Immature natural killer cell (primary cell): ENCODE results near the gene DNAJC22. TPM values are rescaled to one million over a fixed set of nuclear protein-coding genes. Genes with fewer than 3 reads are reported as not detected.
"Not testable (repeated sequence)": the region's sequence is repeated elsewhere in the genome, so short reads cannot be mapped to it uniquely, and the experiment has no call there.

Experiments
- DNase-seq, 3 donors: peaks; one replicate each; pipeline ENCODE4 v3.0.0; 2022; ENCODE audit warnings: mixed read lengths in 1 of 3
- H3K27ac Mint-ChIP-seq, 6 donors: one replicate each; pipeline ENCODE4 v1.8.0; 2020; ENCODE audit warnings: mixed read lengths in 6 of 6, mild to moderate bottlenecking in 5 of 6, inconsistent platforms in 4 of 6, moderate library complexity in 3 of 6
- H3K27me3 Mint-ChIP-seq, 3 donors: one replicate each; pipeline ENCODE4 v1.8.0; 2020 to 2021; ENCODE audit warnings: low read depth in 3 of 3, mild to moderate bottlenecking in 3 of 3, mixed read lengths in 3 of 3, moderate library complexity in 3 of 3, inconsistent platforms in 1 of 3
- H3K36me3 Mint-ChIP-seq, 3 donors: one replicate each; pipeline ENCODE4 v1.8.0; 2020; ENCODE audit warnings: mixed read lengths in 3 of 3, inconsistent platforms in 2 of 3, mild to moderate bottlenecking in 2 of 3
- H3K4me1 Mint-ChIP-seq, 2 donors: one replicate each; pipeline ENCODE4 v1.8.0; 2020; ENCODE audit warnings: inconsistent platforms in 2 of 2, mild to moderate bottlenecking in 2 of 2, mixed read lengths in 2 of 2, moderate library complexity in 1 of 2
- H3K4me3 Mint-ChIP-seq, 5 donors: one replicate each; pipeline ENCODE4 v1.8.0; 2020; ENCODE audit warnings: mild to moderate bottlenecking in 5 of 5, mixed read lengths in 5 of 5, inconsistent platforms in 3 of 5, moderate library complexity in 3 of 5
- H3K9me3 Mint-ChIP-seq, 6 donors: one replicate each; pipeline ENCODE4 v1.8.0; 2020; ENCODE audit warnings: mild to moderate bottlenecking in 6 of 6, mixed read lengths in 6 of 6, inconsistent platforms in 4 of 6, moderate library complexity in 3 of 6
- polyA plus RNA-seq, 3 donors: library from polyadenylated mRNA; unstranded; fragments of 300-500 nt; fragmentation: Illumina TruSeq; gene quantifications; one replicate each; pipeline ENCODE4 v1.2.3, GENCODE V29; 2021

Gene DNAJC22
- not detected for polyA plus RNA-seq

DNA sequence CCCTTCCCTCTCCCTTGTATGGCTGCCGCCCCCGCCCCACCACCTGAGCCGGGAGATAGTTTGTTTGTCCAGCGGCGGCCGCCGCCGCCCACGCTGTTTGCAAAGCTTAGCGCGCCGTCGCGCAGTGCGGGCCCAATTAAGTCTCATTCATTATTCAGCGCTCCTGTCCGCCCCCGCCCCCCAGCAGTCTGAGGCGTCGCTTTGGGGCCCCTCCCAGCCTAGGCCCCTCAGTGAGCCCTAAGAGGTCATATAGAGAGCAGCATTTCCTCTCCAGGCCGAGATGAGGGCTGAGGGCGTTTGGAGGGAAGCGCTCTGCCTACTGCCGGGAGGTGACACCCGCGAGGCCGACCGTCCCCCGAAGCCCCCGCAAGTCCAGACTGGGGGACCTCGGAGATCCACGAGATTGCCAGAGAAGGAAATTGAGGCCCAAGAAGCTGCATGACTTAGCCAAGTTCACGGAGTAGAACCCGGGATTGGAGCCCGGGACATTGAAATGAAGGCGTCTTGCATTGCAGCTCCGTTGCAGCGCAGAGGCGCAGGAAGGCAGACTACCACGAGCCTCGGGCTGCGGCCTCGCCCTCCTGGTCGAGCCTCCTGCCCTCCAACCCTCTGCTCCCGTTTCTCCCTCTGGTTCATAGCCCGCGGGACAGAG lies at the start of gene DNAJC22:
DNAJC22 (plus strand) TSS at position 230 of the 652 bp plus-strand sequence. CDS start 1,985 bp downstream, outside the sequence.
- Mint-ChIP-seq H3K27me3 (peaks cover 21 to 51% (median 29%) of the 10 kb centered on the region in 3 donors), H3K36me3 (peaks cover 0 to 3% (median 0%) of the 10 kb centered on the region in 3 donors), H3K9me3 (no peaks in the 10 kb centered on the region), H3K4me1 (peaks cover 31 to 44% of the 10 kb centered on the region in 2 donors), H3K27ac (peak within 1 kb of the TSS in 1 of 6 donors; percentile 30), H3K4me3 (peak within 1 kb of the TSS; percentile 85 to 92 (median 90))
- peak in 1 of 3 donors; percentile 31 for DNase-seq

DNA sequence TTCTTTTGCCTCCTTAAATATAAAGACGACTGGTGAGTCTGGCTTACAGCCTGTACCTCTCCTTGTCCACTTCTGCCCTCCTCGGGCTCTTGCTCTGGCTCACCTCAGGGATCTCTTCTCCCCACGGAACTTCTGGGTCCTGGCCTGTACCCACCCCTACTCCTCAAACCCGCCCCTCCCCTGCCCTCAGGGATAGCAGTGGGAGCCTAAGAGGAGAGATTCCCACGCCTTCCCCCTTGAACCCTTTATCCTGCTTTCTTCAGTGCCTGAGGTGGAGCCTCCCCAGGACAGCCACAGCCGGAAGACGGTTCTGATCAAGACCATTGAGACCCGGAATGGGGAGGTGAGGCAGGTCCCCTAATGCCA lies 49.0 kb upstream of the DNAJC22 start:
- peaks cover 7 to 21% (median 19%) of the 10 kb centered on the region in 3 donors for H3K27me3 Mint-ChIP-seq

DNA sequence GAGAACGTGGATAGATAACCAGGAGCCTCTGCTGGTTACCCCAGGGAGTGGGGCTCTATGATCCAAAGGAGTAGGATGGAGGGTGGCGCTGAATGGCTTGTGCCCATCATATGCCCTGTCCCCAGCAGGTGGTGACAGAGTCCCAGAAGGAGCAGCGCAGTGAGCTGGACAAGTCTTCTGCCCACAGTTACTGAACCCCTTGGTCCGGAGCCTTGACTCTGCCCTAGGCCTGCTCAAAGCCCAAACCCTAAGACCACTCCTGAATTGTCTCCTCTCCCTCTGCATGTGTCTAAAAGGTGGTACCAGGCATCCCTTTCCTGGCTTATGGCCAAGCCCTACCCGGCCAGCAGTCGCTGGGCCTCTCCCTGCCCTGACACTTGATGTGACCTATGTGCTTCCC lies 48.5 kb upstream of the DNAJC22 start:
- Mint-ChIP-seq H3K27ac (no peak overlapping the region), H3K4me1 (peaks cover 0 to 7% of the 10 kb centered on the region in 2 donors), H3K9me3 (peaks cover 0 to 1% (median 0%) of the 10 kb centered on the region in 6 donors), H3K4me3 (peak overlapping the region in 2 of 5 donors; percentile 13 to 48), H3K27me3 (peaks cover 11 to 23% (median 21%) of the 10 kb centered on the region in 3 donors), H3K36me3 (no peaks in the 10 kb centered on the region)
- DNase-seq, result no peak

More for the DNA sequence above, 49.0 kb upstream of the DNAJC22 start:
- H3K9me3 Mint-ChIP-seq, result peaks cover 0 to 1% (median 0%) of the 10 kb centered on the region in 6 donors
- no peak overlapping the region for H3K27ac Mint-ChIP-seq
- H3K4me3 Mint-ChIP-seq, result no peak overlapping the region
- no peaks in the 10 kb centered on the region for H3K36me3 Mint-ChIP-seq
- peaks cover 0 to 7% of the 10 kb centered on the region in 2 donors for H3K4me1 Mint-ChIP-seq
- no peak for DNase-seq

DNA sequence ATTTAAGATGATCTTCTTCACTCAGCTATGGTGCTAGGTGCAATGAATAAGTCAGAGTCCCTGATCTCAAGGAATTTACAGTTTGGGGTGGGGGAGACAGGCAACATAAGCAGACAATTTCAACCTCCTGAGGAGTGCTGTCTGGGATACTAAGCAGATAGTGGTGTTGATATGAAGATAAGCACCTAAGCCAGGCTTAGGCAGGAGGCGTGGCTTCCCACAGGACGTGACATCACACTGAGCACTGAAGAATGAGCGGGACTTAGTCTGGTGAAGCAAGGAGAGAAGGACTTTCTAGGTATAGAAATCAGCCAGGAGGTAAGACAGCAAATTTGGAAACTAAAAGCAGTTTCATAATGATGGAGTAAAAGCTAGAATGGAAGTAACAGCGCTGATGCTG lies 44.9 kb upstream of the DNAJC22 start:
- no peak for DNase-seq
- Mint-ChIP-seq H3K36me3 (peaks cover 0 to 3% (median 0%) of the 10 kb centered on the region in 3 donors), H3K27ac (no peak overlapping the region), H3K27me3 (peaks cover 14 to 30% (median 15%) of the 10 kb centered on the region in 3 donors), H3K4me1 (peaks cover 0 to 3% of the 10 kb centered on the region in 2 donors), H3K9me3 (peaks cover 0 to 1% (median 0%) of the 10 kb centered on the region in 6 donors), H3K4me3 (no peak overlapping the region)

DNA sequence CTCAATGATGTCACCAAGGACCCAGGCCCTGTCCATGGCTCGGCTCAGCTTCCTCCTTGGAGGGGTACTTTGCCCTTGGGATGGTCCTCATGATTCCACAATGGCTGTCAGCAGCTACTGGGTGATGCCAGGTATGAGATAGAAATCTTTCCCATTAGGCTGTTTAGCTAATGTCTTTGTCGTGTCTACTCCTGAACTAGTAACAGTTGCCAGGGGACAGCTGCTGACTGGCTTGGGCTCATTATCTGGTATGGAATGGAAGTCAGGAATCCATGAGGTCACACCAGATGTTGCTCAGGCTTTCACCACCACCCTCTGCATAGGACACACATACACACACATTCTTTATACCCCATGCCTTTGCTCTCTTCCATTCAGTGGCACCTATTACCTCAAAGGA lies 42.5 kb upstream of the DNAJC22 start:
- H3K4me3 Mint-ChIP-seq, result no peak overlapping the region
- H3K9me3 Mint-ChIP-seq, result no peaks in the 10 kb centered on the region
- no peaks in the 10 kb centered on the region for H3K4me1 Mint-ChIP-seq
- peaks cover 0 to 3% (median 0%) of the 10 kb centered on the region in 3 donors for H3K36me3 Mint-ChIP-seq
- H3K27me3 Mint-ChIP-seq, result peaks cover 3 to 33% (median 9%) of the 10 kb centered on the region in 3 donors
- no peak for DNase-seq
- no peak overlapping the region for H3K27ac Mint-ChIP-seq

DNA sequence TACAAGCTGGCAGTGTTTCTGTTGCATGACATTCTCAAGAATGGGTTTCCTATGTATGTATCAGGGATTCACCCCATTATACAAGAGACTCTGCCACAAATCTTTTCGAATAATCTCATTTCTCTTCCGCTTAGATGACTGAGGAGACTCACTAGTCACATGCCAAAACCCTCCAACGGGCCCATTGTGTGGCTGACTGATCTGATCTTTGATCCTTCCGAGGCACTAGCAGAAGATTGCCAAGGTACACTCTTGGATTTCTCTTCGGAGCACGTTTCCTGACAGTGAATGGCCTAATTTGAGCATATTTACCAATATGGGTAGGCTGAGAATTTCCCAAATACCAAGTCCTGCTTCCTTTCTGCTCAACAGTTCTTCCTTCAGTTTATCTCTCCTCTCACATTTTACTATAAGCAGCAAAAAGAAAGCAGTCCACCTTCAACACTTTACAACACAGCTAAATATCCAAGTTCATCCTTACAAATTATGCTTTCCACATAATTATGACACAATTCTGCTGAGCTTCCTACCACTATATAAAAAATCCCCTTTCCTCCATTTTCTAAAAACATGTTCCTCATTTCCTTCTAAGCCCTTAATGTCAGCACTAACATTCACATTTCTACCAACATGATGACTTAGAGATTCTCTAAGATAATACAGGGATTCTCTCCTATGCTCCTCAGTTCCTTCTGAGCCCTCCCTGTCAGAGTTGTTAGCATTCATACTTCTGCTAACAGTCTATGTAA lies 40.8 kb upstream of the DNAJC22 start:
- Mint-ChIP-seq H3K27me3 (peaks cover 3 to 35% (median 9%) of the 10 kb centered on the region in 3 donors), H3K9me3 (no peaks in the 10 kb centered on the region), H3K4me3 (no peak overlapping the region), H3K27ac (no peak overlapping the region), H3K36me3 (peaks cover 0 to 3% (median 0%) of the 10 kb centered on the region in 3 donors), H3K4me1 (no peaks in the 10 kb centered on the region)
- DNase-seq, result no peak

DNA sequence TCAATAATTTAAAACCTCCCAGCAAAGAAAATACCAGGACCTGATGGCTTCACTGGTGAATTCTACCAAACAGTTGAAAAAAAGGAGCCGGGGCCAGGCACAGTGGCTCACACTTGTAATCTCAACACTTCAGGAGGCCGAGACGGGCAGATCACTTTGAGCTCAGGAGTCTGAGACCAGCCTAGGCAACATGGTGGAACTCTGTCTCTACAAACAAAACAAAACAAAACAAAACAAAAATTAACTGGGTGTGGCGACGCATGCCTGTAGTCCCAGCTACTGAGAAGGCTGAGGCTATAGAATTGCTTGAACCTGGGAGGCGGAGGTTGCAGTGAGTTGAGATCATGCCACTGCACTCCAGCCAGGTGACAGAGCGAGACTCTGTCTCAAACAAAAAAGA lies 37.3 kb upstream of the DNAJC22 start:
- H3K27me3 Mint-ChIP-seq, result peaks cover 2 to 26% (median 8%) of the 10 kb centered on the region in 3 donors
- H3K27ac Mint-ChIP-seq, result no peak overlapping the region

DNA sequence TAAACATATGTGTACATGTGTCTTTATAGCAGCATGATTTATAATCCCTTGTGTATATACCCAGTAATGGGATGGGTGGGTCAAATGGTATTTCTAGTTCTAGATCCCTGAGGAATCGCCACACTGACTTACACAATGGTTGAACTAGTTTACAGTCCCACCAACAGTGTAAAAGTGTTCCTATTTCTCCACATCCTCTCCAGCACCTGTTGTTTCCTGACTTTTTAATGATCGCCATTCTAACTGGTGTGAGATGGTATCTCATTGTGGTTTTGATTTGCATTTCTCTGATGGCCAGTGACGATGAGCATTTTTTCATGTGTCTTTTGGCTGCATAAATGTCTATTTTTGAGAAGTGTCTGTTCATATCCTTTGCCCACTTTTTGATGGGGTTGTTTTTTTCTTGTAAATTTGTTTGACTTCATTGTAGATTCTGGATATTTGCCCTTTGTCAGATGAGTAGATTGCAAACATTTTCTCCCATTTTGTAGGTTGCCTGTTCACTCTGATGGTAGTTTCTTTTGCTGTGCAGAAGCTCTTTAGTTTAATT lies 36.2 kb upstream of the DNAJC22 start:
- not testable (repeated sequence) for H3K4me1 Mint-ChIP-seq, DNase-seq, H3K27ac Mint-ChIP-seq, H3K4me3 Mint-ChIP-seq, H3K36me3 Mint-ChIP-seq, H3K9me3 Mint-ChIP-seq
- H3K27me3 Mint-ChIP-seq, result peaks cover 0 to 23% (median 8%) of the 10 kb centered on the region in 3 donors

More for the DNA sequence above, 37.3 kb upstream of the DNAJC22 start:
- no peak for DNase-seq
- Mint-ChIP-seq H3K4me3 (no peak overlapping the region), H3K36me3 (peaks cover 0 to 3% (median 0%) of the 10 kb centered on the region in 3 donors), H3K9me3 (no peaks in the 10 kb centered on the region), H3K4me1 (no peaks in the 10 kb centered on the region)

DNA sequence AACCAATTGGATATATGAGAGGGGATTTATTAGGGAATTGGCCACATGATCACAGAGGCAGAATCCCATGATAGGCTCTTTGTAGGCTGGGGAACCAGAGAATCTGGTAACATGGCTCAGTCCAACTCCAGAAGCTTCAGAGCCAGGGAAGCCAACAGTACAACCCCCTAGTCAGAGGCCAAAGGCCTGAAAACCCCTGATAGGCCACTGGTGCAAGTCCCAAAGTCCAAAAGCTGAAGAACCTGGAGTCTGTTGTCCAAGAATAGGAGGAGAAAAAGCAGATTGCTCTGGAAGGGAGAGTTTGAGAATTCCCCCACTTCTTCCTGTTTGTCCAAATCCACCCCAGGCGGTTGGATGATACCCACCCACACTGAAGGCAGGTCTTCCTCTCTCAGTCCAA lies 31.9 kb upstream of the DNAJC22 start:
- no peak overlapping the region for H3K27ac Mint-ChIP-seq

DNA sequence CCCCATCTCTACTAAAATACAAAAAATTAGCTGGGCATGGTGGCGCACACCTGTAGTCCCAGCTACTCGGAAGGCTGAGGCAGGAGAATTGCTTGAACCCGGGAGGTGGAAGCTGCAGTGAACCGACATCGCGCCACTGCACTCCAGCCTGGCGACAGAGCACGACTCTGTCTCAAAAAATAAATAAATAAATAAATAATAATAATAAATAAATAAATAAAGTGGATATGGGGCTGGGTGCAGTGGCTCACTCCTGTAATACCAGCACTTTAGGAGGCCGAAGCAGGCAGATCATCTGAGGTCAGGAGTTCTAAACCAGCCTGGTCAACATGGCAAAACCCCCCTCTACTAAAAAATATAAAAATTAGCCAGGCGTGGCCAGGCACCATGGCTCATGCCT lies 29.6 kb upstream of the DNAJC22 start:
- not testable (repeated sequence) for H3K9me3 Mint-ChIP-seq, H3K4me1 Mint-ChIP-seq, DNase-seq, H3K27me3 Mint-ChIP-seq, H3K27ac Mint-ChIP-seq, H3K4me3 Mint-ChIP-seq, H3K36me3 Mint-ChIP-seq

More for the DNA sequence above, 31.9 kb upstream of the DNAJC22 start:
- no peaks in the 10 kb centered on the region for H3K36me3 Mint-ChIP-seq
- no peak overlapping the region for H3K4me3 Mint-ChIP-seq
- H3K9me3 Mint-ChIP-seq, result no peaks in the 10 kb centered on the region
- DNase-seq, result no peak
- peaks cover 0 to 5% (median 5%) of the 10 kb centered on the region in 3 donors for H3K27me3 Mint-ChIP-seq
- H3K4me1 Mint-ChIP-seq, result no peaks in the 10 kb centered on the region

DNA sequence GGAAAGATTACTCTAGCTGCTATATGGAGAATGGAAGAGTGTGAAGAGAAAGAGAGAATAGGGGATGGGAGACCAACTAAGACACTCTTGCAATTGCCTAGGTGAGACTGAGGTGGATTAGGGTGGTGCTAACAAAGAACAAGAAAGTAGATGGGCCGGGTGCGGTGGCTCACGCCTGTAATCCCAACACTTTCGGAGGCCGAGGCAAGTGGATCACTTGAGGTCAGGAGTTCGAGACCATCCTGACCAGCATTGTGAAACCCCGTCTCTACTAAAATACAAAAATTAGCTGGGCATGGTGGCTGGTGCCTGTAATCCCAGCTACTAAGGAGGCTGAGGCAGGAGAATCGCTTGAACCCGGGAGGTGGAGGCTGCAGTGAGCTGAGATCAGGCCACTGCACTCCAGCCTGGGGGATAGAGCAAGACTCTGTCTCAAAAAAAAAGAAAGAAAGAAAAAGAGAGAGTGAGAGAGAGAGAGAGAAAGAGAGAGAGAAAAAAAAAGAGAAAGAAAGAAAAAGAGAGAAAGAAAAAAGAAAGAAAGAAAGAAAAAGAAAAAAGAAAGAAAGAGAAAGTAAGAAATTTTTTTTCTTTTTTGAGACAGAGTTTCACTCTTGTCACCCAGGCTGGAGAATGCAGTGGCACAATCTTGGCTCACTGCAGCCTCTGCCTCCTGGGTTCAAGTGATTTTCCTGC lies 26.1 kb upstream of the DNAJC22 start:
- not testable (repeated sequence) for H3K9me3 Mint-ChIP-seq, DNase-seq, H3K36me3 Mint-ChIP-seq, H3K27ac Mint-ChIP-seq, H3K27me3 Mint-ChIP-seq
- peaks cover 17 to 20% of the 10 kb centered on the region in 2 donors for H3K4me1 Mint-ChIP-seq
- H3K4me3 Mint-ChIP-seq, result peak overlapping the region; percentile 35 to 55 (median 47)

DNA sequence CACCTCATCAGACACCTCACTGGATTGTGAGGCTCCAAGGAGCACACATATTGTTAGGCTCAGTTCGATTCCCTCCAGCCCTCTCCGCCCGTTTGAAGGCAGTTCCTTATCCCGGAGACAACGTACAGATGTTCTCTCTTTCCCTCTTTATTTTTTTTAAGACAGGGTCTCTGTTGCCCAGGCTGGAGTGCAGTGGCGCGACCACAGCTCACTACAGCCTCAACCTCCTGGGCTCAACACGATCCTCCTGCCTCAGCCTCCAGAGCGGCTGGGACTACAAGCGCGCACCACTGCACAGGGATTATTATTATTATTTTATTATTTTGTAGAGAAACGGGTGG lies 24.4 kb upstream of the DNAJC22 start:
- Mint-ChIP-seq H3K27ac (peak overlapping the region in 5 of 6 donors; percentile 64 to 85 (median 76)), H3K4me3 (peak overlapping the region; percentile 86 to 97 (median 91)), H3K27me3 (peaks cover 0 to 7% (median 2%) of the 10 kb centered on the region in 3 donors), H3K36me3 (no peaks in the 10 kb centered on the region), H3K9me3 (no peaks in the 10 kb centered on the region), H3K4me1 (peaks cover 17 to 20% of the 10 kb centered on the region in 2 donors)
- DNase-seq, result no peak

DNA sequence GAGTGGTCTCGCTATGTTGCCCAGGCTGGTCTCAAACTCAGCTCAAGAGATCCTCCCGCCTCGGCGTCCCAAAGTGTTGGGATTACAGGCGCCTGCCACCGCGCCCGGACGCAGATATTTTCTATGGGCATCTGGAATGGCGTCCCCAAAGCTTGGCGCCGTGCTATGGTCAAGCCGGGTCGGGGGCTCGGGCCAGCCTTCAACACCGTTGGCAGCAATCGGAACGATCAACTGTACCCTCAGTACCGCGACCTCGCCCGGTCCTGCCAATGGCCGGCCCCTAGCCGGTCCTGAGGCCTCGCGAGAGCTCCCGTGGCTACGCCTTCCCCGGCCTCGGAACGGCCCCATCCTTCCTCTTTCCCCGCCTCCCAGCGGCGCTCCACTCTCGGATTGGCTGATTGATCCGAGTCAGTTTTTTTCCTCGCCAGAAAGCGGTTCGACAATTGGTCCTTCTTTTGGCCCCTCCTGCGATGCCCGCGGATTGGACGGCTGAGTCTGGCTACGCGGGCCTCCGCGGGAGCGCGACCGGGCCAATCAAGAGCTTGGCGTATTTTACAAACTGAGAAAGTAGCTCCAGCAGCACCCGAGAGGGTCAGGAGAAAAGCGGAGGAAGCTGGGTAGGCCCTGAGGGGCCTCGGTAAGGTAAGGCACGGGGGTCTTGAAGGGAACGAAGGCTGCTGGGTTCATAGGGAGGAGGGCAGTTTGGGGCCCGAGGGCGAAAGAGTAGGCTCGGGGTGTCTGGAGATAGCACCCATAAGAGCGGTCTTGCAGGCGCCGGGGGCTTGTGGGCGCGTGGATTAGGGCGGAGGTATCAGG lies 23.8 kb upstream of the DNAJC22 start, which contains the start of gene TROAP:
TROAP (plus strand) TSS at position 548 of the 816 bp plus-strand sequence. CDS start 354 bp downstream, outside the sequence.
- Mint-ChIP-seq H3K36me3 (no peaks in the 10 kb centered on the region), H3K9me3 (no peaks in the 10 kb centered on the region), H3K4me1 (peaks cover 17 to 20% of the 10 kb centered on the region in 2 donors), H3K27me3 (peaks cover 0 to 7% (median 2%) of the 10 kb centered on the region in 3 donors), H3K27ac (peak within 1 kb of the TSS; percentile 54 to 85 (median 72)), H3K4me3 (peak within 1 kb of the TSS; percentile 86 to 97 (median 91))
- DNase-seq, result peak; percentile 97 to 98 (median 97)
